ENCODE measurements around the gene SLC30A2.

- no peak for TF ChIP-seq CTCF (conservative IDR thresholded peaks at IDR 0.05; ENCODE audit: low read depth in 2 of 2)
- no peak for TF ChIP-seq STAT1 (IDR thresholded peaks at IDR 0.05; ENCODE audit: unreplicated experiment)
- no peak for TF ChIP-seq POLR2AphosphoS5 (IDR thresholded peaks at IDR 0.05; ENCODE audit: low read depth)
- TF ChIP-seq EZH2phosphoT487 (IDR thresholded peaks at IDR 0.05; ENCODE audit: unreplicated experiment), result no peak
- no peak for TF ChIP-seq EZH2 (IDR thresholded peaks at IDR 0.05; ENCODE audit: low read depth, unreplicated experiment)
Measured at GRCh38 chr1:26010825-26011224, 35.1 kb downstream of the SLC30A2 start.
